ENCODE results near the gene CLRN1.

Gene CLRN1

GRCh38 chr3:150984066-150984465 lies 11.5 kb upstream of the CLRN1 start:
- DNase-seq (ENCODE audit: low read depth) = no peak
- no peak overlapping the region for H3K4me3 ChIP-seq (ENCODE audit: low read depth, low read length)
- no peak for TF ChIP-seq CTCF (IDR thresholded peaks at IDR 0.05; ENCODE audit: insufficient read depth, low read depth, low read length, missing control alignments)

- no peak for TF ChIP-seq CTCF (IDR thresholded peaks at IDR 0.05; ENCODE audit: insufficient read depth, low read depth, low read length, missing control alignments)
- DNase-seq (ENCODE audit: low read depth) = no peak
- H3K4me3 ChIP-seq (ENCODE audit: low read depth, low read length) = no peak overlapping the region
These were observed 6.1 kb upstream of the CLRN1 start for GRCh38 chr3:150978566-150979148.

GRCh38 chr3:150975992-150976368 lies 3.5 kb upstream of the CLRN1 start:
- no peak for DNase-seq (ENCODE audit: low read depth)

GRCh38 chr3:150975086-150975991 lies 2.8 kb upstream of the CLRN1 start:
- no peak for DNase-seq (ENCODE audit: low read depth)
- no peak overlapping the region for H3K4me3 ChIP-seq (ENCODE audit: low read depth, low read length)
- no peak for TF ChIP-seq CTCF (IDR thresholded peaks at IDR 0.05; ENCODE audit: insufficient read depth, low read depth, low read length, missing control alignments)

More at GRCh38 chr3:150975992-150976368, 3.5 kb upstream of the CLRN1 start:
- no peak for TF ChIP-seq CTCF (IDR thresholded peaks at IDR 0.05; ENCODE audit: insufficient read depth, low read depth, low read length, missing control alignments)
- no peak overlapping the region for H3K4me3 ChIP-seq (ENCODE audit: low read depth, low read length)

GRCh38 chr3:150970665-150971324 lies 1.7 kb downstream of the CLRN1 start:
- no peak overlapping the region for H3K4me3 ChIP-seq (ENCODE audit: low read depth, low read length)
- TF ChIP-seq CTCF (IDR thresholded peaks at IDR 0.05; ENCODE audit: insufficient read depth, low read depth, low read length, missing control alignments) = no peak
- DNase-seq (ENCODE audit: low read depth) = no peak

DNA sequence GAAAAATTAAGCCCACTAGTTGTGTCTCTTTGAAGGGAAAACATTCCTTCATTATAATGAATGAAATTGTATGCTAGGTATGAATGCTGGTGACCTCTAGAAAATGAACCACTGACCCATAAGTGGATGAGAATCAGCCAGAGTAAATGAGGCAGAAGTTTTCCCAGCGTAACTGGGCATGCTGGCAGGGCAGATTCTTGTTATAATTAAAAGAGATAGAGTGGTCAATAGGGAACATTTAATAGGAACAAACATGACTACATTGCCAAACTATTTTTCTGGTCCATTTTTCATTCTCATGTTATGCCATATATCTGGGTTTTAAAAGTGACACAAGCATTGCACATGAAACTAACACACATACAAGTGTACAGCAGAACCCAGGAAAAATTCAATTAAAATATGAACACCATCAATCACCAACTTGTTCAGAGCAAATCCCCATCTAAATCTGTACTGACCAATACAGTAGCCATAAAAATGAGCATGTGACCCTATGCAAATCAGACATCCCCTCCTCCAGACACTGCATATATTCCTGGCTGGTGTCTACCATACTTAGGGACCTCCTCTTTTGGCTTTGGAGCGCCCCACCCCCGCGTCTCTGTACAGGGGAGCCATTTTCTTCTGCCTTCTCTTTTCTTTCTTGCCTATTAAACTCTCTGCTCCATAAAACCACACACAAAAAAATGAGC lies 4.0 kb downstream of the CLRN1 start:
- H3K4me3 ChIP-seq (ENCODE audit: low read depth, low read length) = no peak overlapping the region
- no peak for DNase-seq (ENCODE audit: low read depth)
- TF ChIP-seq CTCF (IDR thresholded peaks at IDR 0.05; ENCODE audit: insufficient read depth, low read depth, low read length, missing control alignments) = no peak
